HG02642 (cell line): ENCODE data around the gene KLK8.
"Not testable (repeated sequence)": the region's sequence is repeated elsewhere in the genome, so short reads cannot be mapped to it uniquely, and the experiment has no call there.

Source experiments
- ATAC-seq: cut with Tn5 transposase; IDR thresholded peaks from one replicate; pipeline ENCODE4 v1.9.1; 2021; ENCODE audit warnings: mild to moderate bottlenecking; ENCODE audit not compliant: unreplicated experiment, poor library complexity

KLK8 gene

DNA sequence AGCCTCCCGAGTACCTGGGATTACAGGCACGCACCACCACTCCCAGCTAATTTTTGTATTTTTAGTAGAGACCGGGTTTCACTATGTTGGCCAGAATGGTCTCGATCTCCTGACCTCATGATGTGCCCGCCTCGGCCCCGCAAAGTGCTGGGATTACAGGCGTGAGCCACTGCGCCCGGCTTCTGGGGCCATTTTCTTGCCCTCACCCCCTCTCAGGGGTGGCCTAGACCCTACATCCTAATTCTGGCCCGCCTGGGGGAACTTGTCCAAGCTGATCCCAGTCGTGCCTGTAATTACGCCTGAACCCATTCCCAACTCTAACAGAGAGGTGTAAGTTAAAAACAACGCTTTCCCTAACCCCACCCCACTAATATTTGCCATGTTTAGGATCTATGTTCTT, 17.0 kb downstream of the KLK8 start:
- ATAC-seq = not testable (repeated sequence)

DNA sequence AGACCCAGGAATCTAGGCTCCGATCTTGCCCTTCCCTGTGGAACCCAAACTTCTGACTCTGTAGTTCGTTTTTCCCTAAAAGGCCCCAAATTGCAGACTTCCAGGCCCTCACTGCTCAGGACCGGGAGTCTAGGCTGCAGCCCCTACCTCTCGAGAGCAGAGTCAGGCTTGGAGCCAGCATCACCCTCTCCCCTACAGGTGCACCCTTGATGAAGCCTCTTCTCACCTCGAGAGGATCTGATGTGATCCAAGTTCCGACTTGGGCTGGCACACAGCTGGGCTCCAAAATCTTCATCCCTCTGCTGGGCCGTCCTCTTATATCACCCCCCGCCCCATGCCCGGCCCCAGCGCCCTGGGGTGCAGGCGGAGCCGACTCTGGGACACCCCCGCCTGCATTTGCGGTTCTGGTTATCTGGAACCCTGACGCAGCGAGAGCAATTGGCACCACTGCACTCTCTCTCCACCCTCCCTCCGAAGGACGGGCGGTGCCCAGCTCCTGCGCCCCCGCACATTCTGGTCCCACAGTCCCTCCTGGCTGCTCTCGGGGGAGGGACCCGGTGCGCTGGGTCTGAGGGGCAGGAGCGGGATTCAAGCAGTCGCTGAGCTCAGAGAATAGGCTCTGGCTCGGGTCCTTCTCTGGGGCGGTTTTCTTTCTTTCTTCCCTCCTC, 17.6 kb downstream of the KLK8 start, which contains the start of gene KLK7:
Gene KLK7, minus strand, starts transcription at position 293 of the 668 bp plus-strand sequence. CDS start 1,518 bp downstream, outside the sequence.
- no peak for ATAC-seq

DNA sequence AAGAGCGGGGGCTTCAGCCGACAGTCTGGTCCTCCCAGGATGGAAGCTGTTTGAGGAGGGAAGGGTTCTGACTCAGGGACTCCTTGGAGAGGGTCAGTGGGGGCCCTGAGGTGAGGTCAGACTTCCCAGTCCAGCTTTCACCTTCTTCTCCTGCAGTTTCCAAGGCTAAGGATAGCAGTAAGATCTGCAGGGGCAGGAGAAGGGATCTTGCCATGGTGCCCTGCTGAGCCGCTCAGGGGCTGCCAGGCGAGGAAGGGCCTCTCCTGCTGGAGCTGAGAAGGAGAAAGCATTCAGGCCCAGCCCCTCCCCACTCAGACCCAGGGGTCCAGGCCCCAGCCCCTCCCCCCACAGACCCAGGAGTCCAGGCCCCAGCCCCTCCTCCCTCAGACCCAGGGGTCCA, 19.2 kb downstream of the KLK8 start:
- no peak for ATAC-seq

DNA sequence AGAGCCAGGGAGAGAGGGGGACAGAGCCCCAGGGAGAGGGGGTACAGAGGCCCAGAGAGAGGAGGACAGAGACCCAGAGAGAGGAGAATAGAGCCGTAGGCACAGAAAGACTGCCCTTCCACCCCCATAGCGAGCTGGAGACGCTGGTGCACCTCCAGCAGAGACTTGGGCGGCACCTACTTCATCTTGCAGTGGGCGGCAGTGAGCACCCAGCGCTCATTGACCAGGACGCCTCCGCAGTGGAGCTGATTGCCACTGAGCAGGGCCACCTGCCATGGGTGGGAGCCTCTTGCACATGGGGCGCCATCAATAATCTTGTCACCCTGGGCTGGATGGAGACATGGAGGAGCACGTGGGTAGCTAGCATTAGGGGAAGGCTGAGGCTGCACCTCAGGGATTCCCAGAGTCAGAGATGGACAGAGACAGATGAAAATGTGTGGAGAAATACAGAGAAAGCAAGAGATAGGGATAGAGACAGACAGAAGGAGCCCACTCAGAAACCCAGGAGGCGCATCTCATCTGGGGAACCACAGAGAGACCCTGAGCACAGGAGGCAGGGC, 19.7 kb downstream of the KLK8 start:
- no peak for ATAC-seq

DNA sequence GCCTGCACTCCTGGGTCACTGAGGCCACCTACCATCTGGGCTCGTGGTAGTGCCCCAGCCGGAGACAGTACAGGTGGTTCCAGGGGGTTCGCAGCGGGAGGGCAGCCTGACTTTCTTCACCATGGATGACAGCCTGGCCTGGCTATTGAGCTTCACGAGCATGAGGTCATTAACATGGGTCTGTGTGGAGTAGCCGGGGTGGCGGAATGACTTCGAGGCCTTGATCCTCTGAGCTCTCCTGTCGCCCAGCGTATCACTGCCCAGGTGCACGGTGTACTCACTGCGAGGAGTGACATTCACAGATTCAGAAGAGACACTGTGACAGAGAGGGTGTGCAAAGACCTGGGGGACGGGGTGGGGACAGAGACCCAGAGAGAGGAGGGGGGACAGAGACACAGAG, 21.2 kb downstream of the KLK8 start:
- ATAC-seq = no peak

DNA sequence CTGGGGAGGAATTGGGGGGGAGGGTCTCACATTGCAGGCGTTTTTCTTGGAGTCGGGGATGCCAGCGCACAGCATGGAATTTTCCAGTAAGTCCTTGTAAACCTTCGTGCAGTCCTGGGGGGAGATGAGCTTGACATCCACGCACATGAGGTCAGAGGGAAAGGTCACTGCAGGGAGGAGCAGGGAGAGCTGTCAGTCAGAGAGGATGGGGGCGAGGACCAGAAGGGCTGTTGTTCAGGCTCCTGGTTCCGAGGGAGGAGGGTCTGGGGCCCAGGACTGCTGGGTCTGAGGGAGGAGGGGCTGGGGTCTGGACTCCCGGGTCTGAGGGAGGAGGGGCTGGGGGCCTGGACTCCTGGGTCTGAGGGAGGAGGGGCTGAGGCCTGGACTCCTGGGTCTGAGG, 21.6 kb downstream of the KLK8 start:
- ATAC-seq = no peak

DNA sequence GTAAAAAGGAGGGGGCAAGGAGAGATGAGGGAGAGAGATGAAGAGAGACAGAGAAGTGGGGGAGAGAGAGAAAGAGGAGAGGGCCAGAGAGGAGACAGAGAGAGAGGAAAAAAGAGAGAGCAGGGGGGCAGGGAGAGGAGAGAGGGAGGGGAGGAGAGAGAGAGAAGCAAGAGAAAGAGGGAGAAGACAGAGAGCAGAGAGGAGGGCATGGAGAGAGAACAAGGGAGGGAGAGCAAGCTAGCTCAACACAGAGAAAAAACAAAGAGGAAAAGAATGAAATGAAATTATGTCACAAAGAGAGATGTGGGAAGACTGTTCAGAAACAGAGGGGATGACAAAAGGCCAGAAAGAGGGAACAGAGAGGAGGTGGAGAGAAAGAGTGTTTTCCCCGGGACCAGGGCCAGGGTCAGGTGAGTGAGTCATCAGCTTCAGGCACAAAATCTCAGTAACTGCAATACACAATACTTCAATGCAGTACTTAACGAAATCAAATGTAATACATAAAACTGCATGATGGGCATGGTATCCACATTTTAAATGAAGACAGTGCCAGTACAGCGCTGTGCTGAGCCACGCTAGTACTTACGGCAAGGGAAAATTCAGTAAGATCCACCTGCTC, 22.5 kb downstream of the KLK8 start:
- no peak for ATAC-seq

DNA sequence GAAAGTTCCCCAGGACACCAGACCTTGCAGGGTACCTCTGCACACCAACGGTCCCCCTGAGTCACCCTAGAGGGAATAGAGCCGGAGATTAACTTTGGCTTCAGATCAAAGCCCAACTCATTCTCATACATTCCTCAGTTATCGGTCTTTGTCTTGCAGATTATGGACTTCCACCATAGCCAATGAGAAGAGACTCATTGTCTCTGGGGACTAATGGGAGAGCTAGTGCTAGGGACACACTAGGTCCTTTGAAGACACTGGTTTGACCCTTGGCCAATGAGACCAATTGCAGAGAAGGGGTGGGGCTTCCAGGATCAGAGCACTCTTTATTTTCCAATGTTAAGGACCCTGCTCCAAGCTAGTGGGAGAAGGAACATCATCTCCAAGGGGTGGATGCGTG, 23.8 kb downstream of the KLK8 start:
- ATAC-seq = no peak

DNA sequence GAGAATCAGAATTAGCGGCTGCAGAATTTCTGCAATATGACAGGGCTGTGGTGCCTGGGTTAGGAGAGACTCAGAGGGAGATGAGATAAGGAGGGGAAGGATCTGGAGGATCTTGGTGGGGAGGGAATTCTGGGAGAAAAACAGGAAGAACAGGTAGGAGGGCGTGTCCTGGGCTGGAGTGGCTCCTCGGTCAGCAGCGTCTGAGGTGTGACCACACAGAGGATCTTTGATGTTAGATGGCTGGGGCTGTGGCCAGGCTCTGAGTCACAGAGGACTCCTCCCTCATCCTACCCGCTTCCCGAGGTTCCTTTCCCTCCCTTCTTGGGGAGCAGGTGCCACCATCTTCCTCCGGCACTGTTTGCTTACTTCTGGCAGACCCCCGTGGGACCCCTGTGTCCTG, 25.6 kb downstream of the KLK8 start:
- ATAC-seq = no peak

DNA sequence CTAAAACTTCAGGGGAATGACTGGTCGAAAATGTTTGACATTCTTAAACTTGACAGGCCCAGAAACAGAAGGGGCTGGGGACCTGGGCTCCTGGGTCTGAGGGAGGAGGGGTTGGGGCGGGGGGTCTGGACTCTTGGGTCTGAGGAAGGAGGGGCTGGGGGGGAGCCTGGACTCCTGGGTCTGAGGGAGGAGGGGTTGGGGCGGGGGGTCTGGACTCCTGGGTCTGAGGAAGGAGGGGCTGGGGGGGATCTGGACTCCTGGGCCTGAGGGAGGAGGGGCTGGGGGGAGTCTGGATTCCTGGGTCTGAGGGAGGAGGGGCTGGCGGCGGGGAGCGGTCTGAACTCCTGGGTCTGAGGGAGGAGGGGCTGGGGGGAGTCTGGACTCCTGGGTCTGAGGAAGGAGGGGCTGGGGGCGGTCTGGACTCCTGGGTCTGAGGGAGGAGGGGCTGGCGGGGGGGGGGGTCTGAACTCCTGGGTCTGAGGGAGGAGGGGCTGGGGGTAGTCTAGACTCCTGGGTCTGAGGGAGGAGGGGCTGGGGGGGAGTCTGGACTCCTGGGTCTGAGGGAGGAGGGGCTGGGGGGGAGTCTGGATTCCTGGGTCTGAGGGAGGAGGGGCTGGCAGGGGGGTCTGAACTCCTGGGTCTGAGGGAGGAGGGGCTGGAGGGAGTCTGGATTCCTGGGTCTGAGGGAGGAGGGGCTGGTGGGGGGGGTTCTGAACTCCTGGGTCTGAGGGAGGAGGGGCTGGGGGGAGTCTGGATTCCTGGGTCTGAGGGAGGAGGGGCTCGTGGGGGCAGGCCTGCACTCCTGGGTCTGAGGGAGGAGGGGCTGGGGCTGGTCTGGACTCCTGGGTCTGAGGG, 26.5 kb downstream of the KLK8 start:
- no peak for ATAC-seq

DNA sequence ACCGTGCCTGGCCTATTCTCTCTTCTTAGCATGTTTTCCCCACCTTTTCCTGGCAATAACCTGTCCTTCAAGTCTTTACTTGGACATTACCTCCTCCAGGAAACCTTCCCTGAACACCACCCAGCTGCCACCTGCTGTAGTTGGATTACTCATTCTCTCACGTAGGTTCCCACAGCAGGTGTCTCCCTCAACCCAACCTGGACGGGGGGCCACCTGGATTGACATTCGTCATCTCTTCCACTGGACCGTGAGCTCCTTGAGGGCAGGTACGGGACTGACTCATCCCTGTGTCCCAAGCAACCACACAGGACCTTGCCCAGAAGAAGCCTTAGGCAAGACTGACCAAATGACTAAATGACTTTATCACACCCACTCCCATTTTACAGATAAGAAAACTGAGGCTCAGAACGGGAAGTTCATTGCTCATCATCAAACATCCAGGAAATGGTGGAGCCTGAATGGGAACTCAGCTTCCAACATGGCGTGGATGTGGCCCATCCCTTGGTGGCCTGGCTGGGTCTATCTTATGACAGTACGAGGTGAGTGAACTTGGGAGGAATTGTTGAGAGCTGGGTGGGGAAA, 28.5 kb downstream of the KLK8 start:
- no peak for ATAC-seq

DNA sequence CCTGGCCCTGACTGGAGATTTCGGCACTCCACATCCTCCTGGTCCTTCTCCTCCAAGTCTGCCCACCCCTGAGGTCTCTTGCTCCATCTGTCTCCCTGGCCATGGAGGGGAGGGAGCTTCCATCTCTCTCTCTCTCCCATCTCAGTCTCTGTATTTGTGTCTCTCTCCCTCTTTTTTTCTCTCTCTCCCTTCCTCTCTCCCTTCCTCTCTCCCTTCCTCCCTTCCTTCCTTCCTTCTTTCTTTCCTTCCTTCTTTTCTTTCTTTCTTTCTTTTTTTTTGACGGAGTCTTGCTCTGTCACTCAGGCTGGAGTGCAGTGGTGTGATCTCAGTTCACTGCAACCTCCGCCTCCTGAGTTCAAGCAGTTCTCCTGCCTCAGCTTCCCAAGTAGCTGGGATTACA, 31.6 kb downstream of the KLK8 start:
- ATAC-seq = not testable (repeated sequence)

DNA sequence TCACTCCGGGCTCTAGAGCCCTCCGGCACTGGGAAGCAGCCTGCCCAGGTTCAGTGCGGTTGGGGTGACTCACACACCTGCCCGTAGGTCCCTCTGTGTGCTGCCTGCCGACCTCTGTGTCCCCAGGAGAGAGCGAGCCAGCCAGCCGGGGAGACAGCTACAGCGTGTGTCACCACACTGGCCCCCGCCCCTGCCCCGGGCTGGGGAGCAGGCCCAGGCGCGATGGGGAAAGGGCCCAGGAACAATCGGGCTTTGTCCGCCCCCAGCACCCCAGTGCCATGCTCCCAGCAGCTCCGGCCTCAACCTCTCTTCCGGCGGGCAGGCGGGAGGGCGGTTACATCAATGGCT, 32.0 kb downstream of the KLK8 start, which contains the start of gene KLK6:
Gene KLK6, minus strand, starts transcription at position 179 of the 348 bp plus-strand sequence. CDS start 1,487 bp downstream, outside the sequence.
- ATAC-seq = no peak

DNA sequence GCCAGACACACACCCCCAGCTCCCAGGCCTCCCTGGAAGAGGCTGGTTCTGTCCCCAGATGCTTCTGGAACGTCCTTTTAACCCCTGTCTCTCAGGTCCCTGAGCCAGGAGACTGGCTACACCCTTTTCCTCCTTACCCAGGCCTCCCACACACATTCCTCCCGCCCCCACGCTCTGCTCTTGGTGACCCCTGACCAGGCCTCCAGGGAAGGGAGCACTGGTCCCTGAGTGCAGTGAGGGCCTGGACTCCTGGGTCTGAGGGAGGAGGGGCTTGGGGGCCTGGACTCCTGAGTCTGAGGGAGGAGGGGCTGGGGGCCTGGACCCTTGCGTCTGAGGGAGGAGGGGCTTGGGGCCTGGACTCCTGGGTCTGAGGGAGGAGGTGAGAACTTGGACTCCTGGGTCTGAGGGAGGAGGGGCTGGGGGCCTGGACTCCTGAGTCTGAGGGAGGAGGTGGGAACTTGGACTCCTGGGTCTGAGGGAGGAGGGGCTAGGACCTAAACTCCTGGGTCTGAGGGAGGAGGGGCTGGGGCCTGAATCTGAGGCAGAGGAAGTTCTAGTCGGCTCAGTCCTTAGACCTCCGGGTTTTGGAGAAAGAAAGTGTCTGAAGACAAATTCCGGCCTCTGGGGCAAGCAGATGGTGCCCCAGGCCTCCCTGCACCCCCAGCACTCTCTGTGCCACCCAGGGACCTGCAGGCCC, 32.5 kb downstream of the KLK8 start:
- ATAC-seq = no peak

DNA sequence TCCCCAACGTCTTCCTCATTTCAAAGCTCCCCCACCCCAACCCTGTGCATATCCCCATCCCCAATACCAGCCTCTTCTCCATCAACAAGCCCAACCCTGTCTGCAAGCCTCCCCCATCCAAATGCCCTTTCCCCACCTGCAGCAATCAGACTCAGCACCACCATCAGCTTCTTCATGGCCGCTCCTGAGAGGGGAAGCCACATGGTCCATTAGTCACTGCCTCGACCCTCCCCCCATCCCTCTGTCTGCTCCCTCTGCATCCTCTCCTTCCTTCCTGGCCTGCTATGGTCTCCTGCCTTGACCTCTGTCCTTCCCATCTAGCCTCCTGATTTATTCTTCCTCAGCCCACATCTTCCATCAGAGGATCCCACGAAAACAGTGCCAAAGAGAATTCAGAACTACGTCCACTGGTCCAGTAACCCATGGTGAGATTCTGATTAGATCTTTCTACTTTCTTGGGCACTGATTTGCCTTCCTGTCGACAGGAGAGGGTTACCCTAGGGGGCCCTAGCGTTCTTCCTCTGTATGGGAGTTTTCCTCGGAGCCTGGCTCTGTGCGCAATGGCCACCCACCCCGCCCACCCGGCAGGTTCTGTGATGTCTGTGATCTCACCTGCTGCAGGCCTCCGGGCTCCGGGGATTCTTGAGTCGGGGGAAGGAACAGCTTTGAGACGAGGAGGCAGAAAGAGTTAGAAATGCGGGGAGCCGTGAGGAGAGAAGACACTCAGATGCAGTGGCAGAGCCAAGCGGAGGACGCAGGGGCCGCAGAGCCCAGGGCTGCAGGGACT, 33.3 kb downstream of the KLK8 start:
- no peak for ATAC-seq

DNA sequence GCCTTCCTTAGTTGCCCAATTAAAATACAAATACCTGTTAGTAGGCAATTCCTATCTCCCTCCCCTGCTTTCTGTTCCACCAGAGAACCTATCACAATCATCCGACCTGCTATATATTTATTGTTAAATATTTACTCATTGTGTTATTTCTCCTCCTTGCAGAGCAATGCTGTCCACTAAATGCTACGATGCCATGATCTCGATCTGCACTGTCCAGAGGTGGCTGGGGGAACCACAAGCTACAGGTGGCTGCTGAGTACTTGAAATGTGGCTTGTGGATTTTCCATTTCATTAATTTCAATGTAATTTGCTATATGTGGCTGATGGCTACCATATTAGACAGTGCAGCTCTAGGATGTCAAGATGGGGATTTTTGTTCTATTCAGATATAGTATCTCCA, 37.1 kb downstream of the KLK8 start:
- ATAC-seq = no peak

DNA sequence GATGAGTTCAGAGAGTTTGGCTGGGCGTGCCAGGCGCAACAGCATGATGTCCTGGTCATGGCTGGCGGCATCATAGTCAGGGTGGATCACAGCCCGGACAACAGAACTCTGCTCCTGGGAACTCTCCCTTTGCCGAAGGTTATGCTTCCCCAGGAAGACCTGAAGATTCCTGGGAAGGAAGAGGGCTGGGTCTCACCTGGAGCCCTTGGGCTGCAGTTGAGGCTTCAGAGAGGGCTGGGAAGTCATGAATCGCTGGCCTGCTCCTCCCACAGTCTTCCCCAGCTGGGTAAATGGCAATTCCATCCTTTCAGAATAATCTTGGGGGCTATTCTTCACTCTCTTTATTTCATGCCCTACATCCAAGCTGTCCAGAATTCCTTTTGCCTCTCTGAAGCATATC, 38.0 kb downstream of the KLK8 start:
- no peak for ATAC-seq

DNA sequence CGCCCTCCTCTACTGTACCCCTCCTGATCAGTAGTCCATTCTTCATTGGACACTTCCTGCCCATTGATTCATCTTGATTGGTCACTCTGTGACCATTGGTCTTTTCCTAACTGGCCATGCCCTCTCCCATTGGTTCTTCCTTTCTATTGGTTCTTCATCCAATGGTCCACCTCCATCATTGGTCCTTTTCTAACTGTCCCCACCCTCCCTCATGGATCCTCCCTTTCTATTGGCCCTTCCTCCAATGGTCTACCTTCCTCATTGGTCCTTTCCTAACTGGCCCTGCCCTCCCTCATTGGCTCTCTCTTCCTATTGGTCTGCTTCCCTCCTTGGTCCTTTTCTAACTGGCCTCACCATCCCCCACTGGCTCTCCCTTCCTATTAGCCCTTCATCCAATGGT, 39.2 kb downstream of the KLK8 start:
- ATAC-seq = no peak
